GM12891 (cell line): ENCODE results near the gene PRDM16.

Experiments
- POLR2A ChIP-seq: IDR thresholded peaks from 2 replicates; pipeline ENCODE4 v1.6.1; 2011; ENCODE audit warnings: low read depth, low read length, control low read depth
- SPI1 ChIP-seq: IDR thresholded peaks from 2 replicates; pipeline ENCODE4 v1.6.1; 2011; ENCODE audit warnings: low read depth, low read length, control low read depth

- TF ChIP-seq POLR2A (no peak), SPI1 (no peak)
Observed at GRCh38 chr1:3132660-3133059, 63.7 kb downstream of the PRDM16 start.
